NCI-H2081 treated with DMSO at 0.1 percent for 48 hours (cell line): ENCODE measurements around the gene MAP4.
"Not testable (repeated sequence)": the region's sequence is repeated elsewhere in the genome, so short reads cannot be mapped to it uniquely, and the experiment has no call there.

Experiments used
- DNase-seq: peaks from one replicate; lab custom pipeline; 2025; lab: John Stamatoyannopoulos, UW

MAP4 gene

DNA sequence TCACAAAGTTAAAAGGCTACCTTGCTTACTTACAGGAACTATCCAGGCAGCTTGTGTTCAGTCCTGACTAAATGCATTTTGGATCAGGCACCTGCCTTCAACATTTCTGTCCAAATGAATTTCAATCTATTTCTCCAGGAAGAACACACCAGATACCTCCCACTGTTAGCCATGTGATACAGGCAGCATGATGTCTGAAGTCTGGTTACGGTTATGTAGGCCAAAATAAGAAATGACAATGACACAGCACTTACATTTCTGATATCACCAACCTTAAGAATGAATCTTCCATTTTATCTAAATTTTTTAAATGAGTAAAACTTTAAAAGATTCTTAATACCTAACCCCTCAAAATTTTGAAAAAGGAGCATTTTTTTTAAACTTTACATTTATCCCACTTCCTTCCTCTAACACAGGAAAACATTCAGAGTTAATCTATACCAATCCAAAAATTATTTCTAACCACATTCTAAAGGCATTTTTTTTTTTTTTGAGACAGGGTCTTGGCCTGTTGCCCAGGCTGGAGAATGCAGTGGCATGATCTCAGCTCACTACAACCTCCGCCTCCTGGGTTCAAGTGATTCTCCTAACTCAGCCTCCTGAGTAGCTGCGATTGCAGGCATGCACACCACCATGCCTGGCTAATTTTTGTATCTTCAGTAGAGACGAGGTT is at the start of gene MAP4:
Gene MAP4 (minus strand): TSS at position 116 of the 673 bp plus-strand sequence. CDS start 17,556 bp downstream, outside the sequence.
- no peak for DNase-seq

- no peak for DNase-seq
Measured at GRCh38 chr3:48065035-48065434, 48.8 kb upstream of the MAP4 start.

DNA sequence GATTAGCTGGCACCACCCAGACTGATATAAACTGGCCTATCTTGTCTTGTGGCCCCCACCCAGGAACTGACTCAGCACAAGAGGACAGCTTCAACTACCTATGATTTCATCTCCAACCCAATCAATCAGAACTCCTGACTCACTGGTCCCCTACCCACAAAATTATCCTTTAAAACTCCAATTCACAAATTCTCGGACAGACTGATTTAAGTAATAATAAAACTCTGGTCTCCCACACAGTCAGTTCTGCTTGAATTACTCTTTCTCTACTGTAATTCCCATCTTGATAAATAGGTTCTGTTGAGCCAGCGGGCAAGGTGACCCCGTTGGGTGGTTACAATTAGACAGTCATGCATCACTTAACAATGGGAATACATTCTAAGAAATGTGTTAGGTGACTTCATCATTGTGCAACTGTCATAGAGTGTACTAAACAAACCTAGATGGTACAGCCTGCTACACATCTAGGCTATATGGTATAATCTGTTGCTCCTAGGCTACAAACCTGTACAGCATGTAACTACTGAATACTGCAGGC is 48.1 kb upstream of the MAP4 start:
- DNase-seq: no peak

GRCh38 chr3:48061586-48061985 is 45.4 kb upstream of the MAP4 start:
- DNase-seq: not testable (repeated sequence)

- no peak for DNase-seq
Measured at GRCh38 chr3:48058091-48058490, 41.9 kb upstream of the MAP4 start.

GRCh38 chr3:48057521-48057920 is 41.3 kb upstream of the MAP4 start:
- no peak for DNase-seq

GRCh38 chr3:48047841-48048464 is 31.7 kb upstream of the MAP4 start:
- no peak for DNase-seq

DNA sequence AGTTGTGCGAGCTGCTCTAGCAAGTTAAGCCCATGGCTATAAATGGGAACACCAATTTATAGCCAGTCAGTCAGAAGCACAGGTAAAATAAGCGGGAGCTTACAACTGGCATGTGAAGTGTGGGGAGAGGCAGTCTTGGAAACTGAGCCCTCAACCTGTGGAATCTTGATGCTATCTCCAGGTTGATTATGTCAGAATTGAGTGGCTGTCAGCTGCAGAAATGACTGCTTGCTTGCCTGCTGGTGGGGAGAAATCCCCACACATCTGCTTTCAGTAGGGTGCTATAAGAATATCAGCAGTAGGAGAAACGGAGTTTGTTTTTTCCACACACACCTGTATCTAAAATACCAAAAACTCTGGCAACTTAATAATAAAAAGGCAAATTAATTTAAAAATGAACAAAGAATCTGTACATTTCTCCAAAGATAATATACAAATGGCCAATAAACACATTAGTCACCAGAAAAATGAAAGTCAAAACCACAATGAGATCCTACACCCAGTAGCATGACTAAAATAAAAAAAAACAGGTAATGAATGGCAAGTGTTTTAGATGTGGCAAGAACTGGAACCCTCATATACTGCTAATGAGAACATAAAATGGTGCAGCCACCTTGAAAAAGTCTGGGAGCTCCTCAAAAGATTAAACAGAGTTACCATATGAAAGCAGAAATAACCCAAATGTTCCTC is 26.0 kb upstream of the MAP4 start:
- no peak for DNase-seq

GRCh38 chr3:48039487-48040190 is 23.4 kb upstream of the MAP4 start:
- no peak for DNase-seq

DNA sequence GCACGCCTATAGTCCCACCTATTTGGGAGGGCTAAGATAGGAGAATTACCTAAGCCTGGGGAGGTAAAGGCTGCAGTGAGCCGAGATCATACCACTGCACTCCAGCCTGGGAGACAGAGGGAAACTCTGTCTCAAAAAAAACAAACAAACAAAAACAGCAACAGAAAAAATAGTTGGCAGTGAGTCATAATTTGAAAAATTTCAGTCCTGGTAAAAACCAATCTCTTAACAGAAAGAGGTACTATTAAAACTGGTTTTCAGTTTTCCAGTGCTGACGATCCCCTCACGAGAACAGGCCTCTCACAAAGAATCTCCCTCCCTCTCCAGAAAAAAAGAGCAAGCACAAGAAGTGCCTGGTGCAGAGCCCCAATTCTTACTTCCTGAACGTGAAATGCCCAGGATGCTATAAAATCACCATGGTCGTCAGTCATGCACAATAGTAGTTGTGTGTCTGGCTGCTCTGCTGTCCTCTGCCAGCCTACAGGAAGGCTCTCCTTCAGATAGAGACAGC is 22.8 kb upstream of the MAP4 start:
- no peak for DNase-seq

- no peak for DNase-seq
Measured at GRCh38 chr3:48034000-48034516, 17.8 kb upstream of the MAP4 start.

DNA sequence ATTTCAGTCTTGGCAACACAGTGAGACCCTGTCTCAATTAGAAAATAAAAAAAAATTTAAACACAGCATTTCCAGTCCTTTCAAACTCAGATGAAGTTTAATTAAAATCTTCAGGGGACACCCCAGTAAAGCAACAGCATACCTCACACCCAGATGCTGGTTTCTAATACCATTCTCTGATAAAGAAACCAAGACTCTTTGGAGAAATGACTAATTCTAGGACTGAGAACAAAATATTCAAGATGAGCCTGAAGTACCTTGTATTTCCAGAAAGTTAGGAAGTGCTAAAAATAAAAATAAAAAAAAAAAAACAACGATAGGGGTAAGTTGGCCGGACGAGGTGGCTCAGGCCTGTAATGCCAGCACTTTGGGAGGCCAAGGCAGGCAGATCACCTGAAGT is 14.0 kb upstream of the MAP4 start:
- DNase-seq: no peak

- DNase-seq: no peak
Measured at GRCh38 chr3:48026951-48027908, 11.0 kb upstream of the MAP4 start.

DNA sequence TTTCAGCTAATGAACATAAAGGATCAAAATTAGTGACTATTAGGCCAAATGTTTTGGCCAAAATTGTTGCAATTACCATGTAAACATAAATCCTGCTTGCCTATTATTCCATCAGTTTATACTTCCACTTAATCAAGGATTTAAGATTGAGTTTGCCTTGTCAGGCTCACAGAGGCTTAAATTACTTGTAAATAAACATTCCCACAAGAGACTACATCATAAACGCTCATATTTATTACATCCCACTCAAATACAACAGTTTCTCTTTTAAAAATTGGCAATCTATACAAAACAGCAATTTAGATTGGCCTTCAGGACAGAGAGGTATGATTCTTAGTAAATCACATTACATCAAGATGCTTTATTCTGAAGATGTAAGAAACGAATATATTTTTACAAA is 9.9 kb upstream of the MAP4 start:
- DNase-seq: no peak

- DNase-seq: no peak
Measured at GRCh38 chr3:48024401-48024800, 8.2 kb upstream of the MAP4 start.

DNA sequence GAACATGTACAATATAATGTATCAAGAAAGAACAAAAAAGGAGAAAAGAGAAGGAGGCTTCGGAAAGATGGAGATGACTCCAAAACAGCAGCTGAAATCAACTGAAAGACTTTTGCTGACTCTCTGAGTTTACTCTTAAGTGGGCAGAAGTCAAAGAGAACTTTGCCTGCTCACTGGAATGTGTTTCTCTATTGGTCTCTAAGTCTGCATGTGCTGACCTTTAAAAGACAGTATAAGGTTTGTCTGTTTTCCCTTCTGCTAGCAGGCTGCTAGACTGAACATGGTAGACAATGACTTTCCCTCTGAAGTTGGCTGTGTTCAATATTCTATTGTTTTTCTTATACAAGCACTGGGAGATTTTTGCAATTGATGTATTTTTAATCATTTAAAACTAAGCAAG is 7.2 kb upstream of the MAP4 start:
- no peak for DNase-seq

GRCh38 chr3:48022178-48022577 is 6.0 kb upstream of the MAP4 start:
- no peak for DNase-seq

DNA sequence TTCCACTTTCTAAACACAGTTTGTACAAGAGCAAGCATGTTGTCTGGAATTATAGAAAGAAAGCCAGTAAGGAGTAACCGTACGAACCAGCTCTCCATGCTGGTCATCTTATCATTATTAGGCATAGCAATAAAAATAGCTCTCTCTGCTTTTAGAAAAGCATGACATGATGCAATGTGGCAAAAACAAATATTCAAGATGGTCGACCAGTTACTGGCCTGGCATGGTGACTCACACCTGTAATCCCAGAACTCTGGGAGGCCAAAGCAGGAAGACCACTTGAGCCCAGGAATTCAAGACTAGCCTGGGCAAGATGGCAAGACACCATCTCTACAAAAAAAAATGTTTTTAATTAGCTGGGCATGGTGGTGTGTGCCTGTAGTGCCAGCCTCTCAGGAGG is 2.6 kb upstream of the MAP4 start:
- no peak for DNase-seq

DNA sequence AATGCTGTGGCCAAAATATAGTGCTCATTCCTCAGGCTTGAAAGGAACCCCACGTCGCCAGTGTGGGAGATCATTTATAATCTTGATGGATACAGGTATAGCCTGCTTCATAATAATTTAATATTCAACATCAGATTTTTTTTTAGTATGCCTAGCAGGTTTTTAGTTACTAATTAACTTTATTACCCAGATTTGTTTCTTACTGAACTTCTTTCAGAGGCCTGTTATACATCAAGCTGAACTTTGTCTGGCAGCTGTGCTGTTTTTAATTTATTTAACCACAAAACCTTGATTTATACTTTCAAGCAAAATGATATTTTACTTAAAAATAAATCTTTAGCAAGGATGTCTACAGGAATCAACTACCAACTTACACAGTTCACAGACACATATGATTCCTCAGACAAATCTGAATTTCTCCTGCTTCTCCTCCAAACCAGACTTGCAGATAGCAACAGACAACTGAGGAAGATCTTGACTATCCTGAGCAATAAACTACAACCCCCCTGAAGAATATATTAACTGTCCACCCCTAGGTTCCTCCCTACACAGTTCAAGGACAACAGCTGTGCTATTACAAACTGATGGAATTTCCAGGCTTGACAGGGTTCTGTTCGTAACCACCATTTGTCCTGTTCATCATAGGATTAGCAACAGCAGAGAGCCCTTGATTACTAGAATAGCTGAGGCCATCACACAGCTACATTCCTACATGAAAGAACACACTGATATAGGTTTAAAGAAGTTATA is 610 bp downstream of the MAP4 start:
- no peak for DNase-seq

DNA sequence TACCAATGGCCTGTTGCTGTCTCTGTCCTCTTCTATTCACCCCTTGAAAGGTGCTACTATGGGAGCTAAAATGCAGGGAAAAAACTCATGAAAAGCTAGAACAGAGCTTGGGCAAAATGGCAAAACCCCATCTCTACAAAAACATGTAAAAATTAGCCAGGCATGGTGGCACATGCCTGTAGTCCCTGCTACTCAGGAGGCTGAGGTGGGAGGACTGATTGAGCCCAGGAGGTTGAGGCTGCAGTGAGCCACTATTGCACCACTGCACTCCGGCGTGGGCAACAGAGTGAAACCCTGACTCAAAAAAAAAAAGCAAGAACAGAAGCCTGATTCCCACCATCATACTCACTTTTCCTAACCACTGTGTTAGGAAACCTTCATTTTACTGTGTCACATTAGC is 1.9 kb downstream of the MAP4 start:
- DNase-seq: no peak
